GM23338 (cell line): ENCODE results near the gene DCAF11. TPM values are rescaled to one million over a fixed set of nuclear protein-coding genes. Genes with fewer than 3 reads are reported as not detected.

Experiments used
- ATAC-seq: fragments of 200-7000 bp; cut with Tn5 transposase; 3 replicates; pipeline ENCODE4 v1.9.1; 2020
- DNase-seq: peaks from one replicate; pipeline ENCODE4 v3.0.0-alpha.2; 2015; ENCODE audit warnings: low spot score
- H2AFZ ChIP-seq: fragments of 200-600 bp; sonication (generic); 2 replicates; pipeline ENCODE4 v1.8.0; 2016; ENCODE audit warnings: antibody characterized with exemption, mild to moderate bottlenecking, moderate library complexity
- H3F3A ChIP-seq: fragments of 200-600 bp; sonication (generic); replicated peaks from 2 replicates; pipeline ENCODE4 v1.8.0; 2017; ENCODE audit warnings: antibody characterized with exemption, mixed run types, low read depth
- H3K27ac ChIP-seq: fragments of 200-600 bp; sonication (generic); 2 replicates; pipeline ENCODE4 v1.6.1; 2016; ENCODE audit warnings: low read depth
- H3K27me3 ChIP-seq: fragments of 200-600 bp; sonication (generic); 2 replicates; pipeline ENCODE4 v1.8.0; 2016; ENCODE audit warnings: mild to moderate bottlenecking, mixed run types, moderate library complexity; ENCODE audit not compliant: insufficient read depth
- H3K36me3 ChIP-seq: fragments of 200-600 bp; sonication (generic); 2 replicates; pipeline ENCODE4 v1.8.0; 2016; ENCODE audit warnings: mild to moderate bottlenecking; ENCODE audit not compliant: insufficient read depth
- H3K4me1 ChIP-seq: fragments of 200-600 bp; sonication (generic); 2 replicates; pipeline ENCODE4 v1.8.0; 2016; ENCODE audit warnings: mild to moderate bottlenecking, moderate library complexity; ENCODE audit not compliant: insufficient read depth
- H3K4me2 ChIP-seq: fragments of 200-600 bp; sonication (generic); 2 replicates; pipeline ENCODE4 v1.7.1; 2017; ENCODE audit warnings: mixed run types
- H3K4me3 ChIP-seq: fragments of 200-600 bp; sonication (generic); 2 replicates; pipeline ENCODE4 v1.6.1; 2016; ENCODE audit warnings: mixed run types
- H3K79me2 ChIP-seq: fragments of 200-600 bp; sonication (generic); replicated peaks from 2 replicates; pipeline ENCODE4 v1.8.0; 2017; ENCODE audit warnings: mild to moderate bottlenecking; ENCODE audit not compliant: insufficient read depth
- H3K9me2 ChIP-seq: fragments of 200-600 bp; sonication (generic); 2 replicates; pipeline ENCODE4 v1.8.0; 2017; ENCODE audit not compliant: insufficient read depth
- H4K20me1 ChIP-seq: fragments of 200-600 bp; sonication (generic); replicated peaks from 2 replicates; pipeline ENCODE4 v1.8.0; 2017; ENCODE audit warnings: mild to moderate bottlenecking; ENCODE audit not compliant: insufficient read depth
- H3K27ac Mint-ChIP-seq: 2 replicates; pipeline ENCODE4 v1.8.0; 2020; ENCODE audit warnings: inconsistent platforms, mild to moderate bottlenecking, moderate library complexity, mixed read lengths
- H3K27me3 Mint-ChIP-seq: 3 replicates; pipeline ENCODE4 v1.8.0; 2022; ENCODE audit warnings: low read depth, mild to moderate bottlenecking, moderate library complexity, mixed read lengths, inconsistent platforms; ENCODE audit not compliant: insufficient read depth, poor library complexity
- H3K36me3 Mint-ChIP-seq: 3 replicates; pipeline ENCODE4 v1.8.0; 2021; ENCODE audit warnings: low read depth, mild to moderate bottlenecking, inconsistent platforms, moderate library complexity, mixed read lengths
- H3K4me1 Mint-ChIP-seq: 3 replicates; pipeline ENCODE4 v1.8.0; 2020; ENCODE audit warnings: mild to moderate bottlenecking, inconsistent platforms, mixed read lengths
- H3K4me3 Mint-ChIP-seq: 3 replicates; pipeline ENCODE4 v1.8.0; 2021; ENCODE audit warnings: moderate library complexity, mild to moderate bottlenecking, inconsistent platforms, mixed read lengths
- H3K9me3 Mint-ChIP-seq: 3 replicates; pipeline ENCODE4 v1.8.0; 2020; ENCODE audit warnings: moderate library complexity, mild to moderate bottlenecking, inconsistent platforms, mixed read lengths
- CREB1 ChIP-seq: fragments of 250-450 bp; sonication (Bioruptor Pico); IDR thresholded peaks from 2 replicates; pipeline ENCODE4 v1.5.0; 2020; ENCODE audit warnings: low read depth, mild to moderate bottlenecking, moderate library complexity
- ETS1 ChIP-seq: IDR thresholded peaks from 2 replicates; pipeline ENCODE4 v1.6.1; 2016; ENCODE audit warnings: antibody characterized with exemption
- EZH2 ChIP-seq: fragments of 200-600 bp; sonication (generic); IDR thresholded peaks from one replicate; pipeline ENCODE4 v1.8.0; 2017; ENCODE audit warnings: antibody characterized with exemption, mild to moderate bottlenecking, low read depth; ENCODE audit not compliant: unreplicated experiment
- EZH2phosphoT487 ChIP-seq: fragments of 200-600 bp; sonication (generic); IDR thresholded peaks from one replicate; pipeline ENCODE4 v1.8.1; 2018; ENCODE audit warnings: antibody characterized with exemption; ENCODE audit not compliant: unreplicated experiment
- JUNB ChIP-seq: IDR thresholded peaks from one replicate; pipeline ENCODE4 v1.6.1; 2016; ENCODE audit warnings: antibody characterized with exemption; ENCODE audit not compliant: unreplicated experiment
- NANOG ChIP-seq: IDR thresholded peaks from 2 replicates; pipeline ENCODE4 v1.6.1; 2016; ENCODE audit warnings: antibody characterized with exemption, borderline replicate concordance
- POLR2AphosphoS5 ChIP-seq: IDR thresholded peaks from 2 replicates; pipeline ENCODE4 v1.6.1; 2016; ENCODE audit warnings: antibody characterized with exemption, low read depth
- REST ChIP-seq: IDR thresholded peaks from one replicate; pipeline ENCODE4 v1.6.1; 2018; ENCODE audit warnings: antibody characterized with exemption; ENCODE audit not compliant: unreplicated experiment
- ZNF114 ChIP-seq: fragments of 250-450 bp; sonication (Bioruptor Pico); IDR thresholded peaks from 2 replicates; pipeline ENCODE4 v1.5.0; 2020; ENCODE audit warnings: mild to moderate bottlenecking, moderate library complexity
- ZNF331 ChIP-seq: fragments of 250-450 bp; sonication (Bioruptor Pico); IDR thresholded peaks from 2 replicates; pipeline ENCODE4 v1.5.0; 2020; ENCODE audit warnings: low read depth, mild to moderate bottlenecking, moderate library complexity
- polyA plus RNA-seq: library from polyadenylated mRNA; unstranded; fragments of >200 nt; fragmentation: Nextera tagmentation; extraction: Ambion mirVana; gene quantifications from 2 replicates; pipeline ENCODE4 v1.2.1, GENCODE V29; 2016
- total RNA-seq: library from RNA; depleted of rRNA; stranded (reverse); fragments of >200 nt; shearing (Covaris generic); gene quantifications from 2 replicates; pipeline ENCODE4 v1.2.3, GENCODE V29; 2014

The DCAF11 gene
- total and polyA plus RNA-seq, 2 experiments from 2014 or later = 18.6 to 93.2 TPM

- TF ChIP-seq POLR2AphosphoS5 (no peak), JUNB (no peak), CREB1 (no peak), EZH2 (no peak), ZNF331 (no peak)
Measured at GRCh38 chr14:24085215-24085614, 29.4 kb upstream of the DCAF11 start (continued).

- H3K79me2 ChIP-seq = no peaks in the 10 kb centered on the region
- no peak overlapping the region for H3K4me3 ChIP-seq
- no peak for ATAC-seq
- no peaks in the 10 kb centered on the region for H3K36me3 ChIP-seq
- H3K27ac Mint-ChIP-seq = no peak overlapping the region
- peaks cover 23% of the 10 kb centered on the region for H3K27me3 Mint-ChIP-seq
- no peak overlapping the region for H3K4me3 Mint-ChIP-seq
- peaks cover 2% of the 10 kb centered on the region; the same call in 1 of the 2 replicates for H3K4me1 ChIP-seq
- H3K9me3 Mint-ChIP-seq = no peaks in the 10 kb centered on the region
- H3K27me3 ChIP-seq = peaks cover 14% of the 10 kb centered on the region; the same call in 1 of the 2 replicates
- H3F3A ChIP-seq = no peaks in the 10 kb centered on the region
- TF ChIP-seq ETS1 = no peak
- TF ChIP-seq ZNF331 = no peak
- TF ChIP-seq REST = no peak
- TF ChIP-seq EZH2 = no peak
- TF ChIP-seq ZNF114 (CRISPR knock-in tag) = no peak
- no peak for TF ChIP-seq EZH2phosphoT487
- TF ChIP-seq NANOG = no peak
- DNase-seq = no peak
- H4K20me1 ChIP-seq = no peaks in the 10 kb centered on the region
- H3K36me3 Mint-ChIP-seq = no peaks in the 10 kb centered on the region
- H2AFZ ChIP-seq = no peak overlapping the region
- no peak overlapping the region for H3K27ac ChIP-seq
- H3K4me2 ChIP-seq = no peak overlapping the region
- peaks cover 18% of the 10 kb centered on the region for H3K4me1 Mint-ChIP-seq
- no peaks in the 10 kb centered on the region for H3K9me2 ChIP-seq
Measured at GRCh38 chr14:24086193-24086955, 28.2 kb upstream of the DCAF11 start.
